Stimulated activated CD4-positive, alpha-beta T cell treated with anti-CD3 and anti-CD28 coated beads, Interleukin-1b, Interleukin-23, amount 100 ng/mL, for 1 hour (primary cell): ENCODE results near the gene YTHDC1.
"Not testable (repeated sequence)": the region's sequence is repeated elsewhere in the genome, so short reads cannot be mapped to it uniquely, and the experiment has no call there.

Experiments
- DNase-seq, 2 donors: peaks; one replicate each; pipeline ENCODE4 v3.0.0-alpha.2; 2020; ENCODE audit warnings: low read depth in 2 of 2

Gene YTHDC1

GRCh38 chr4:68349649-68350360 is at the start of gene YTHDC1:
Gene YTHDC1, minus strand, starts transcription at chr4:68350090. Its CDS starts 337 bp downstream, at chr4:68349753.
- peak; percentile 83 to 91 for DNase-seq

GRCh38 chr4:68399306-68399705 is 49.4 kb upstream of the YTHDC1 start:
- DNase-seq = no peak

GRCh38 chr4:68396756-68397155 is 46.9 kb upstream of the YTHDC1 start:
- DNase-seq = no peak

GRCh38 chr4:68391436-68391835 is 41.5 kb upstream of the YTHDC1 start:
- DNase-seq = no peak

- DNase-seq = no peak
Observed at GRCh38 chr4:68390205-68390935, 40.5 kb upstream of the YTHDC1 start.

GRCh38 chr4:68389386-68389913 is 39.6 kb upstream of the YTHDC1 start:
- DNase-seq = not testable (repeated sequence)

DNA sequence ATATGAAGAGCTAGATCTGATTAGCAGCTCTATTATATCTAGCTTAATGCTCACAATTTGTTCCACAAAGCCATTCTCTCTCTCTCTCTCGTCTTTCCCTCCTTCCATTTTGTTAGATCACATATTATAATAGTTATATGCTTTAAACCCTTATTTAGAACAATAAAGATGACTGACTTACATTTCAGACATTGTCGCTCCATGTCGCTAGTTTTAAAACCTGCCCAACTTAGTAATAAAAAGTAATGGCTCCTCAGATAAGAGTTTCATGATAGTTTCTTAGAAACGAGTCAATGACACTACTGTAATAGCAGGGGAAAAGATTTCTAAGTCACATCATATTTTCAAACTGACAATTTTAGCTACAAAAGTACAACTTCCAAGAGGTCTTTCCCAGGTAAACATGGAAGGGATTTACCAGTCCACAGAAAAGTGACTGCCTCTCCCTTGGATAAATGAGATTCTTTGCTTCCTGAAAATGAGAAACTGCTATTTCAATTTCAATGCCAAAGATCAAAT is 38.5 kb upstream of the YTHDC1 start:
- DNase-seq = no peak

DNA sequence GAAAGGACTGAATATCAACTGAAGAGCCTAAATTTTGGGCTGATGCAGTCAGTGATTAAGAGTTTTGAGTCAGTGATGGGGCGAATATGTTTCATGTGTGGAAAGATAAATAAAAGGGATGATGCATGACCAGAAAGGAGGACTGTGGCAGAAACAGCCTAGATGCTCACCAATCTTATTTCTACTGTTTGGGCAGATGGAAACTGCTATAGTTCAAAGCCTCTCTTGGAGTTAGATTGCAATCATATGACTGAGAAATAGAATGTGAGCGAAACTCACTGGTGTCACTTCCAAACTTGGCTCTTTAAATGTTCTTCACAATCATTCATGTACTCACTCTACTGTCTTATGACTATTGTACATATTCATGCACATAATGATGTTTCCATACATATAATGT is 35.4 kb upstream of the YTHDC1 start:
- DNase-seq = no peak

GRCh38 chr4:68383115-68383514 is 33.2 kb upstream of the YTHDC1 start:
- DNase-seq = no peak

GRCh38 chr4:68378226-68378625 is 28.3 kb upstream of the YTHDC1 start:
- DNase-seq = no peak

DNA sequence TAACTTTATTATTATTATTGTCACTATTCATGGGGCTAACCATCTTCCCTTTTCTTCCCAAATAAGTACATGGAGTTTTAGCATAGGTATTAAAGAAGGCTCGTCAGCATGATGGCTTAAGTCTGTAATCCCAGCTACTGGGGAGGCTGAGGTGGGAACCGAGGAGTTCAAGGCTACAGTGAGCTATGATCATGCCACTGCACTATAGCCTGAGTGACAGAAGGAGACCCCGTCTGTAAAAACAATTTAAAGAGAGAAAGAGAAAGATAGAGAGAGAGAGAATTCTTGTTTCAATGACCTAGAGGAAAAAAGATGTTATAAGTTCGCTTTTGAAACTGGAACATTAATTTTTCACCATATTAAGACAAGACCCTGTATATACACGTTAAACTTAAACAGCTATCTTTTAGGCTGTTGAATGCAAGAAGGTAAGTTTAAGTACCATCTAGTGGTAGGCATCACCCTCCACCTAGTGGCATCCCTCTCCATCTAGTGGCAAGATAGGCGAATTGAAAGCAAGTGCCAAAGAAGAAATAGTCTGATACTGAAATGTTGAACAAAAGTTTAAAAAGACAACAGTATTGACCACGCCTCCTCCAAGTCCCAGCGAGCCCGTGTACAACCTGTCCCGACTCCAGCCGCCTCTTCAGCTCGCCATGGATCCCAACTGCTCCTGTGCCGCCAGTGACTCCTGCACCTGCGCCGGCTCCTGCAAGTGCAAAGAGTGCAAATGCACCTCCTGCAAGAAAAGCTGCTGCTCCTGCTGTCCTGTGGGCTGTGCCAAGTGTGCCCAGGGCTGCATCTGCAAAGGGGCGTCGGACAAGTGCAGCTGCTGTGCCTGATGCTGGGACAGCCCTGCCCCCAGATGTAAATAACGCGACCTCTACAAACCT is 26.0 kb upstream of the YTHDC1 start:
- DNase-seq = no peak

DNA sequence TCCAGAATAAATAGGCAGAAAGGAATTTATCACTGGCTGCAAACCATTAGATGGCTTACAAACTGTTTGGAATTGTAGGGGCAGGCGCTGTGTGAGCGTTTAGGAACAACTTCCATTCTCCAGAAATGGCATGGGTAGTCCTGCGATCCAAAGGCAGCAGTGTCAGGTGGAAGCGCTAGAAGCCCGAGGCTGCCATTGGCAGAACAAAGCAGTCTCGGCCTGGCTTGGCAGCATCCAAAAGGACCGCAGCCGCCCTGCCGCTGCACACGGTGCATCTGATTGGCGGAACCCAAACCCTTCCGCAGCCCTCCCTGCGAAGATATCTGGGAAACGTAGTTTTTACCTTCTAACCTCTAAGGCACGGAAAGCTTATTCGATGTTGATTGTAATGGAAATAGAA is 23.6 kb upstream of the YTHDC1 start:
- DNase-seq = peak in 1 of 2 donors; percentile 29

DNA sequence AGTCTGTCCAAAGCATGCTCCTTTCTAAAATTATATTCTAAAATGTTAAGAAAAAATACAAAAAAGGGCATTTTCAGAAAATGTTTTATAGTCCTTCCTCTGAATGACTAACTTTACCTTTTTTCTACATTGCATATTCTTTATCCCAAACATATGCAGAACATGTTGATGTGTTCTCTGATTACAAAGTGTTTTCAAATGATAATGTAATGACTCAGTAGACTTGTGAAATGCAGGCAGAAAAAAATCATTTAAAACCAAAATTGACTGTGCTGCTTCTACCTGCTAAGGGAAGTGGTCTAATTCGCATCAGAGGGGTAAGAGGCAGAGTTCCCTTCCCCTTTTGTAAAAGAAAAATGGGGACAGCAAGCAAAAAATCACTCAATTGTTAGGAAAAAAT is 22.7 kb upstream of the YTHDC1 start:
- no peak for DNase-seq

DNA sequence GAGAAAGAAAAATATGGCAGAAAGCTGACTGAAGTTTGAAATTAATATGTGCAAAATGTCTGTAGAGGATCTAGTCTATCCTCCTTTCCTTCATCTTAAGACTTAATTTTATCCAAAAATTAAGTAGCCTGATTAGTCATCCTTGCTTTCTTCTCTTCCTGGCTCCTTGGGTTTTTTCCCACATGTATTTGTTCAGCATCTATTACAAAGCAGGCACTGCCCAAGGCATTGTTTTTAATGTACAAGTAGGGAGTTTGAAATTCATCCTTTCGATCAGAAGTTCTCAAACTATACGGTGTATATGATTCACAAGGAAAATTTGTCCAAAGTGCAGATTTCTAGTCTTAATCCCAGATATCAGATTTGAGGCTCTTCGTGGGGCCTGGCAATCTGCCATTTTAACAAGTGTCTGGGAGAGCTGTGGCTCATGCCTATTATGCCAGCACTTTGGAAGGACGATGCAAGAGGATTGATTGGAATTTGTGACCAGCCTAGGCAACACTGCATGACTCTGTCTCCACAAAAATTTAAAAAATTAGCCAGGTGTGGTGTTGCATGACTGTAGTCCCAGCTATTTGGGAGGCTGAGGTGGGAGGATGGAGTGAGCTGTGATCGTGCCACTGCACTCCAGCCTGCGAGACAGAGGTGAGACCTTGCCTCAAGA is 19.4 kb upstream of the YTHDC1 start:
- DNase-seq = no peak

GRCh38 chr4:68368691-68369131 is 18.8 kb upstream of the YTHDC1 start:
- DNase-seq = no peak

- no peak for DNase-seq
Observed at GRCh38 chr4:68367835-68368234, 17.9 kb upstream of the YTHDC1 start.

DNA sequence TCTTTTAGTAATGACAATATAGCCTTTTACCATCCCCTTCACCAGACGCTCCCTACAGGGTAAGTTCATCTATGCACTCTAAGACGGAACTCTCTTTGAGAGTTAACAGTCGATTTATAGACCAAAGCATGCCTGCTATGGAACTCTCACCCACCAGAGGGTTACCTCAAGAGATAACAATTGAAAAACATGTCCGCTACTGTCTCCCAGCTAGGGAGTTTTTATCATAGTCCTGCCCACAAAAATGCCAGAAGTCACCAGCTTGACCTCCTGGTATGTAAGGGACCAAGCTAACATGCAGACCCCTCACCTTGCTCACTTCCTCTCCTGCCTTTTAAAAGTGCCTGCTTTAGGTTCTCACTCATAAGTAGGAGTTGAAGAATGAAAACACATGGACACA is 16.7 kb upstream of the YTHDC1 start:
- DNase-seq = no peak

- DNase-seq = no peak
Observed at GRCh38 chr4:68365068-68365467, 15.2 kb upstream of the YTHDC1 start.

DNA sequence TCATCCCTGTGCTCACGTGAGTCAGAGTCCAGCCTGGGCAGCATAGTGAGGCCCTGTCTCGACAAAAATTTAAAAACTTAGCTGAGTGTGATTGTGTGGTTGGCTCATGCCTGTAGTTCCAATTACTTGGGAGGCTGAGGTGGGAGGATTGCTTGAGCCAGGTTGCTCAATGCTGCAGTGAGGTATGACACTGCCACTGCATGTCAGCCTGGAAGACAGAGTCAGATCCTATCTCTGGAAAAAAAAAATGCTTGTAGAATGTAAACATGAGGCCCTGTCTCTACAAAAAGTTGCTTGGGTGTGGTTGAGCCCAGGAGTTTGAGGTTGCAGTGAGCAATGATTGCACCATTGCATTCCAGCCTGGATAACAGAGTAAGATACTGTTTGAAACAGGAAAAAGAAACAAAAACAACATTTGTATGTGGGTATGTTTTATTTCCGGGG is 11.3 kb upstream of the YTHDC1 start:
- DNase-seq = no peak

- DNase-seq = no peak
Observed at GRCh38 chr4:68360231-68360968, 10.5 kb upstream of the YTHDC1 start.
